ENCODE results near the gene SPHK1.

DNA sequence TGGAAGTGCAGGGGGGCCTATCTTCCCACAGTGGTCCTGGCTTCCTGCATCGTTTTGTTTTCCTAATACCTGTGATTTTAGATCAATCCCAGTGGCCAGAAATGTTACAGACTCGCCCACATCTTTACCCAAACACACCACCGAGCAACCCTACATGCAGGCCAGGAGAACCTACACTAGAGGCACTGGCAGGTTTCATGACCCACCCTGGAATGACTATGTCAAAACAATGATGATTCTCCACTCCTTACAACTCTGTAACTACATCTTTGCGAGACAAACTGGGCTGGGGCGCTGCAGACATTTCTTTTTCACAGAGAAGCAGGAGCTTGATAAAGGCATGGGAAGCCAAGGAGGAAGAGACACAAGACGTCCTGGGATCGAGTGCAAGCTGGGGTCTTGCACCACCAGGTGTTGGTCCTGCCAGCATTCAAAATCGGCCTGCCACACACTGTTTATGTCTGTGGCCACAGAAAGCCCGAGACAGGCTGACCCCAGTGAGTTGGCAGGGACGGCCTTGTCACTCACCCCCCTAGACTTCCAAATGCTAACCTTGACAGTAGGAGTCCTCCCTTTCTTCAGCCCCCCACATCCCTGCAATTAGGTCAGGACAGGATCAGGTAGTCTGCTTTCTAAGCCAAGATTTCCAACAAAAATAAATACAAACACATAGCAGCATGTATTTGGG lies 36.1 kb downstream of the SPHK1 start:
- TF ChIP-seq, protein P1, sequence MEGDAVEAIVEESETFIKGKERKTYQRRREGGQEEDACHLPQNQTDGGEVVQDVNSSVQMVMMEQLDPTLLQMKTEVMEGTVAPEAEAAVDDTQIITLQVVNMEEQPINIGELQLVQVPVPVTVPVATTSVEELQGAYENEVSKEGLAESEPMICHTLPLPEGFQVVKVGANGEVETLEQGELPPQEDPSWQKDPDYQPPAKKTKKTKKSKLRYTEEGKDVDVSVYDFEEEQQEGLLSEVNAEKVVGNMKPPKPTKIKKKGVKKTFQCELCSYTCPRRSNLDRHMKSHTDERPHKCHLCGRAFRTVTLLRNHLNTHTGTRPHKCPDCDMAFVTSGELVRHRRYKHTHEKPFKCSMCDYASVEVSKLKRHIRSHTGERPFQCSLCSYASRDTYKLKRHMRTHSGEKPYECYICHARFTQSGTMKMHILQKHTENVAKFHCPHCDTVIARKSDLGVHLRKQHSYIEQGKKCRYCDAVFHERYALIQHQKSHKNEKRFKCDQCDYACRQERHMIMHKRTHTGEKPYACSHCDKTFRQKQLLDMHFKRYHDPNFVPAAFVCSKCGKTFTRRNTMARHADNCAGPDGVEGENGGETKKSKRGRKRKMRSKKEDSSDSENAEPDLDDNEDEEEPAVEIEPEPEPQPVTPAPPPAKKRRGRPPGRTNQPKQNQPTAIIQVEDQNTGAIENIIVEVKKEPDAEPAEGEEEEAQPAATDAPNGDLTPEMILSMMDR (IDR thresholded peaks at IDR 0.05), result no peak
- TF ChIP-seq POLR2A (IDR thresholded peaks at IDR 0.05), result no peak

Data from lower leg skin (tissue), 3 donors.